OCI-LY7 (cell line): ENCODE data around the gene FAM107A.

Experiments used
- CTCF ChIP-seq: fragments of 200-600 bp; sonication (generic); conservative IDR thresholded peaks from 2 replicates; pipeline ENCODE4 v1.5.1; 2014; ENCODE audit warnings: mild to moderate bottlenecking, antibody characterized with exemption, low read length, moderate library complexity, mixed read lengths
- EZH2phosphoT487 ChIP-seq: fragments of 200-600 bp; sonication (generic); IDR thresholded peaks from 2 replicates; pipeline ENCODE4 v1.6.1; 2018; ENCODE audit warnings: low read depth, borderline replicate concordance, mild to moderate bottlenecking, mixed run types, antibody characterized with exemption, low read length, moderate library complexity, mixed read lengths

- no peak for TF ChIP-seq CTCF
- no peak for TF ChIP-seq EZH2phosphoT487
Observed at GRCh38 chr3:58539626-58540025, 37.6 kb downstream of the FAM107A start.
